ENCODE data around the gene RGS10. TPM values are rescaled to one million over a fixed set of nuclear protein-coding genes. Genes with fewer than 3 reads are reported as not detected.

Gene RGS10
- total RNA-seq, 1 donor from 2014 or later = 311 TPM

- Mint-ChIP-seq H3K27ac (ENCODE audit: unreplicated experiment) (peak overlapping the region; percentile 72), H3K27me3 (ENCODE audit: unreplicated experiment) (peaks cover 18% of the 10 kb centered on the region), H3K9me3 (ENCODE audit: unreplicated experiment) (peaks cover 16% of the 10 kb centered on the region), H3K36me3 (ENCODE audit: unreplicated experiment) (peaks cover 11% of the 10 kb centered on the region), H3K4me3 (ENCODE audit: unreplicated experiment) (peak overlapping the region; percentile 95), H3K4me1 (ENCODE audit: low read depth, unreplicated experiment) (peaks cover 38% of the 10 kb centered on the region)
- peak; percentile 35 for TF ChIP-seq CTCF (IDR thresholded peaks at IDR 0.05; ENCODE audit: partially characterized antibody, unreplicated experiment)
- DNase-seq = peak; percentile 66
Observed at GRCh38 chr10:119542988-119543813, 682 bp upstream of the RGS10 start.

GRCh38 chr10:119541459-119542356 lies 811 bp downstream of the RGS10 start:
- DNase-seq = no peak
- Mint-ChIP-seq H3K4me1 (ENCODE audit: low read depth, unreplicated experiment) (peaks cover 51% of the 10 kb centered on the region), H3K36me3 (ENCODE audit: unreplicated experiment) (peaks cover 11% of the 10 kb centered on the region), H3K9me3 (ENCODE audit: unreplicated experiment) (peaks cover 19% of the 10 kb centered on the region), H3K27ac (ENCODE audit: unreplicated experiment) (peak overlapping the region; percentile 89), H3K4me3 (ENCODE audit: unreplicated experiment) (peak overlapping the region; percentile 91), H3K27me3 (ENCODE audit: unreplicated experiment) (peaks cover 18% of the 10 kb centered on the region)
- no peak for TF ChIP-seq CTCF (IDR thresholded peaks at IDR 0.05; ENCODE audit: partially characterized antibody, unreplicated experiment)

GRCh38 chr10:119541046-119541445 lies 1.5 kb downstream of the RGS10 start:
- TF ChIP-seq CTCF (IDR thresholded peaks at IDR 0.05; ENCODE audit: partially characterized antibody, unreplicated experiment) = no peak
- no peak for DNase-seq
- Mint-ChIP-seq H3K36me3 (ENCODE audit: unreplicated experiment) (peaks cover 11% of the 10 kb centered on the region), H3K27me3 (ENCODE audit: unreplicated experiment) (peaks cover 20% of the 10 kb centered on the region), H3K9me3 (ENCODE audit: unreplicated experiment) (peaks cover 21% of the 10 kb centered on the region), H3K4me3 (ENCODE audit: unreplicated experiment) (peak overlapping the region; percentile 91), H3K4me1 (ENCODE audit: low read depth, unreplicated experiment) (peaks cover 55% of the 10 kb centered on the region), H3K27ac (ENCODE audit: unreplicated experiment) (peak overlapping the region; percentile 89)

GRCh38 chr10:119540038-119540437 lies 2.5 kb downstream of the RGS10 start:
- no peak for DNase-seq
- Mint-ChIP-seq H3K27me3 (ENCODE audit: unreplicated experiment) (peaks cover 20% of the 10 kb centered on the region), H3K9me3 (ENCODE audit: unreplicated experiment) (peaks cover 21% of the 10 kb centered on the region), H3K36me3 (ENCODE audit: unreplicated experiment) (peaks cover 11% of the 10 kb centered on the region), H3K4me1 (ENCODE audit: low read depth, unreplicated experiment) (peaks cover 59% of the 10 kb centered on the region), H3K27ac (ENCODE audit: unreplicated experiment) (peak overlapping the region; percentile 16), H3K4me3 (ENCODE audit: unreplicated experiment) (peak overlapping the region; percentile 91)
- no peak for TF ChIP-seq CTCF (IDR thresholded peaks at IDR 0.05; ENCODE audit: partially characterized antibody, unreplicated experiment)

Data from glutamatergic neuron (in vitro differentiated cells).